HepG2 (cell line): ENCODE measurements around the gene NDE1. TPM values are rescaled to one million over a fixed set of nuclear protein-coding genes. Genes with fewer than 3 reads are reported as not detected.

ENCODE experiments used
- ATAC-seq: fragments of 200-7000 bp; cut with Tn5 transposase; 3 replicates; pipeline ENCODE4 v1.9.1; 2020; ENCODE audit warnings: mild to moderate bottlenecking, moderate library complexity
- BruUV-seq: library from RNA; stranded (reverse); fragments of 400-500 nt; replicated peaks from 2 replicates; lab custom pipeline; 2021; lab: Mats Ljungman, UMichigan
- CTCF ChIA-PET: fragments of 300-600 bp; formaldehyde crosslinking; extraction: SDS; loops from one replicate; lab custom pipeline; 2021; ENCODE audit warnings: low total read pairs, inconsistent platforms, low intra/inter-chr PET ratio; lab: Yijun Ruan, JAX
- POLR2A ChIA-PET: fragments of 350-600 bp; sonication (Branson Sonifier 250); formaldehyde crosslinking; loops from one replicate; lab custom pipeline; 2020; ENCODE audit warnings: antibody characterized with exemption, inconsistent platforms; lab: Yijun Ruan, JAX
- DNase-seq: peaks from one replicate; pipeline ENCODE4 v3.0.0-alpha.2; 2015; ENCODE audit warnings: low spot score
- FAIRE-seq: peaks from 3 replicates; lab custom pipeline; 2011; peaks lifted over from hg19 to GRCh38; lab: Jason Lieb, UNC
- H2AFZ ChIP-seq: one replicate; pipeline ENCODE4 v1.6.1; 2011; ENCODE audit warnings: low read length, inconsistent platforms
- H3K27ac ChIP-seq: fragments of 300-600 bp; 3 replicates; pipeline ENCODE4 v1.8.0; 2011; ENCODE audit warnings: mixed run types, mild to moderate bottlenecking, mixed read lengths, low read length, inconsistent platforms; ENCODE audit not compliant: insufficient read depth; ENCODE audit errors: extremely low read length
- H3K27me3 ChIP-seq, 2 experiments: fragments of 200-600 bp in 1 of 2; 2 replicates in 1 of 2; 3 replicates in 1 of 2; pipeline versions ENCODE4 v1.6.0 to v1.8.0; 2011; ENCODE audit warnings: low read length in 2 of 2, mild to moderate bottlenecking in 2 of 2, moderate library complexity in 2 of 2, inconsistent platforms in 1 of 2; ENCODE audit not compliant: insufficient read depth in 2 of 2, control insufficient read depth in 1 of 2
- H3K36me3 ChIP-seq, 2 experiments: fragments of 200-600 bp in 1 of 2; replicated peaks in 1 of 2; 2 replicates in 1 of 2; 3 replicates in 1 of 2; pipeline versions ENCODE4 v1.5.1 to v1.8.0; 2011; ENCODE audit warnings: low read length in 2 of 2, inconsistent platforms in 1 of 2; ENCODE audit not compliant: insufficient read depth in 2 of 2, control insufficient read depth in 1 of 2
- H3K4me1 ChIP-seq: 2 replicates; pipeline ENCODE4 v1.5.1; 2012; ENCODE audit warnings: low read length, inconsistent platforms; ENCODE audit not compliant: insufficient read depth
- H3K4me2 ChIP-seq: 2 replicates; pipeline ENCODE4 v1.6.0; 2011; ENCODE audit warnings: low read depth, low read length, inconsistent platforms
- H3K4me3 ChIP-seq, 3 experiments: fragments of 200-600 bp in 1 of 3; sonication (generic), shearing (Covaris generic) in 1 of 3; replicated peaks in 1 of 3; 2 replicates each; pipeline ENCODE4 v1.5.1; 2011 to 2016; ENCODE audit warnings: low read length in 3 of 3, inconsistent platforms in 2 of 3, low read depth in 2 of 3, mild to moderate bottlenecking in 2 of 3, control low read depth in 1 of 3, mixed read lengths in 1 of 3; ENCODE audit not compliant: insufficient read depth in 1 of 3
- H3K79me2 ChIP-seq: one replicate; pipeline ENCODE4 v1.6.1; 2011; ENCODE audit warnings: low read length, inconsistent platforms; ENCODE audit not compliant: insufficient read depth
- H3K9ac ChIP-seq: 2 replicates; pipeline ENCODE4 v1.6.0; 2011; ENCODE audit warnings: mild to moderate bottlenecking, low read depth, low read length, inconsistent platforms; ENCODE audit not compliant: insufficient read depth
- H3K9me3 ChIP-seq: 2 replicates; pipeline ENCODE4 v1.5.1; 2012; ENCODE audit warnings: mild to moderate bottlenecking, low read length
- H4K20me1 ChIP-seq: 2 replicates; pipeline ENCODE4 v1.6.0; 2011; ENCODE audit warnings: inconsistent platforms, mild to moderate bottlenecking, low read length, moderate library complexity; ENCODE audit not compliant: insufficient read depth
- TOPORS ChIP-seq: sonication (generic); formaldehyde crosslinking; IDR thresholded peaks from 2 replicates; pipeline ENCODE4 v1.8.0; 2023; ENCODE audit warnings: mild to moderate bottlenecking, missing genetic modification reagents
- U2AF1 ChIP-seq: fragments of 200-400 bp; formaldehyde crosslinking; optimal IDR thresholded peaks from 2 replicates; pipeline ENCODE3; 2017; ENCODE audit warnings: mild to moderate bottlenecking, low read depth, low read length
- ZBTB38 ChIP-seq: sonication (generic); formaldehyde crosslinking; IDR thresholded peaks from 2 replicates; pipeline ENCODE4 v1.5.1; 2020; ENCODE audit warnings: mild to moderate bottlenecking, missing genetic modification reagents
- ZNF354B ChIP-seq: sonication (generic); formaldehyde crosslinking; IDR thresholded peaks from 2 replicates; pipeline ENCODE4 v1.8.0; 2022; ENCODE audit warnings: mild to moderate bottlenecking, missing genetic modification reagents
- ZNF878 ChIP-seq: sonication (generic); formaldehyde crosslinking; IDR thresholded peaks from 2 replicates; pipeline ENCODE4 v1.8.1; 2023; ENCODE audit warnings: mild to moderate bottlenecking, missing genetic modification reagents, moderate library complexity
- ZNF891 ChIP-seq: sonication (generic); formaldehyde crosslinking; IDR thresholded peaks from 2 replicates; pipeline ENCODE4 v1.5.0; 2020; ENCODE audit warnings: mild to moderate bottlenecking, missing genetic modification reagents
- WGBS: methylation state at CpG from one replicate; pipeline ENCODE4 v1.1.6; 2017; ENCODE audit warnings: low lambda C conversion rate; 5-methylcytosine and 5-hydroxymethylcytosine counted together
- in situ Hi-C: cut with HindIII; loops from 2 replicates; pipeline ENCODE4 v1.10.0; 2017; ENCODE audit warnings: low pct_unique_long_range_greater_than_20kb; ENCODE audit not compliant: extremely low pct_ligation_motif_present
- intact Hi-C: fragments of 100-400 bp; cut with micrococcal nuclease; formaldehyde crosslinking; loops from one replicate; pipeline ENCODE4 v1.10.0; 2022; ENCODE audit not compliant: unreplicated experiment
- polyA plus RNA-seq, 8 experiments: library from polyadenylated mRNA; depleted of rRNA in 3 of 8; stranded (reverse) in 7 of 8; unstranded in 1 of 8; fragments of >200 nt; fragmentation: Illumina TruSeq in 4 of 8; extraction: Trizol in 4 of 8; gene quantifications; 2 replicates each; pipeline versions ENCODE4 v1.2.1 to v1.2.3, GENCODE V29; 2011 to 2016; ENCODE audit warnings: low read depth in 4 of 8, missing spikeins in 1 of 8, mixed read lengths in 1 of 8; ENCODE audit not compliant: insufficient read depth in 1 of 8
- total RNA-seq, 5 experiments: library from RNA; depleted of rRNA; stranded (reverse); fragments of >200 nt; fragmentation: Illumina TruSeq; extraction: Trizol; gene quantifications; 2 replicates each; pipeline ENCODE4 v1.2.3, GENCODE V29; 2016; ENCODE audit warnings: low read depth in 1 of 5
- TF ChIP-seq, protein P1 (sequence below): sonication (generic); formaldehyde crosslinking; IDR thresholded peaks from 2 replicates; pipeline ENCODE4 v1.8.1; 2023; ENCODE audit warnings: mild to moderate bottlenecking, moderate library complexity, missing genetic modification reagents
- TF ChIP-seq, protein P2 (sequence below): sonication (generic); formaldehyde crosslinking; IDR thresholded peaks from 2 replicates; pipeline ENCODE4 v1.4.0; 2020; ENCODE audit warnings: mild to moderate bottlenecking, missing genetic modification reagents, borderline replicate concordance
- TF ChIP-seq, protein P3 (sequence below): sonication (generic); formaldehyde crosslinking; IDR thresholded peaks from 2 replicates; pipeline ENCODE4 v1.5.0; 2020; ENCODE audit warnings: mild to moderate bottlenecking, missing genetic modification reagents
- TF ChIP-seq, protein P4 (sequence below): sonication (generic); formaldehyde crosslinking; IDR thresholded peaks from 2 replicates; pipeline ENCODE4 v1.4.0; 2020; ENCODE audit warnings: mild to moderate bottlenecking, missing genetic modification reagents

NDE1 gene
- total and polyA plus RNA-seq, 2 of the 13 experiments (the other 11 are each of a cell fraction or from before 2014, with no cell fraction given), result 40.9 to 72.5 TPM

DNA sequence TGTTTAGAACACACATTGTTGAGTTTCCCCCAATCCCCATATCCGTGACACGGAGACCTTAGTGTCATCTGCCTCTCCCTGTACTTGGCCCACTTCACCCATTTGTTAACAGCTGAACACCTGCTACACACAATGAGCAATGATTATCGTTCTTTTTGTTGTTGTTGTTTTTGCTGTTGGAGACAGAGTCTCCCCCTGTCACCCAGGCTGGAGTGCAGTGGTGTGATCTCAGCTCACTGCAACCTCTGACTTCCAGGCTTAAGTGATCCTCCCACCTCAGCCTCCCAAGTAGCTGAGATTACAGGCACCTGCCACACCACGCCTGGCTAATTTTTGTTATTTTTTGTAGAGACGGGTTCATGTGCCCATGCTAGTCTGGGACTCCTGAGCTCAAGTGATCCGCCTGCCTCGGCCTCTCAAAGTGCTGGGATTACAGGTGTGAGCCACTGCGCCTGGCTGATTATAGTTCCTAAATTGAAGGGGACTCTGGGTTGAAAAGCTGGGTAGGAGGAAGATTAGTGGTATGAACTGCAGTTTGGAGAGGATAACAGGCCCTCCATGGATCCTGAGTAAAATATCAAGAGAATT, 21.6 kb downstream of the NDE1 start:
- peak overlapping the region; percentile 64; the same call in 1 of the 2 replicates for H3K9ac ChIP-seq
- H2AFZ ChIP-seq, result no peak overlapping the region
- ChIA-PET POLR2A (interaction anchor here (1.1 to 4.8 kb wide), 6 partner anchors 9 to 95 kb away, joined by 3 to 53 read pairs (median 8); partner anchors contain the start of gene MARF1), CTCF (no interaction called here)
- H3K27me3 ChIP-seq, result no peaks in the 10 kb centered on the region
- peaks cover 17% of the 10 kb centered on the region for H3K79me2 ChIP-seq
- ATAC-seq (no peak), FAIRE-seq (no peak), DNase-seq (no peak)
- H3K9me3 ChIP-seq, result no peaks in the 10 kb centered on the region
- H3K4me3 ChIP-seq, result no peak overlapping the region
- in situ Hi-C loops, result no loop called here
- no peaks in the 10 kb centered on the region for H4K20me1 ChIP-seq
- intact Hi-C loops, result loop anchor here (1.0 to 2.0 kb wide), 2 partner anchors 21 to 28 kb away; partner anchors contain the start of genes MARF1 and NDE1
- WGBS, result 95% methylated on average over 8 of the region's 8 CpGs
- H3K4me2 ChIP-seq, result peak overlapping the region; percentile 70; the same call in 1 of the 2 replicates
- peak overlapping the region; percentile 62 for H3K27ac ChIP-seq
- peaks cover 43 to 56% of the 10 kb centered on the region in 2 experiments for H3K36me3 ChIP-seq
- BruUV-seq, result no TSS peak
- peaks cover 63% of the 10 kb centered on the region for H3K4me1 ChIP-seq
- TF ChIP-seq ZBTB38 (CRISPR knock-in tag) (peak; percentile 4; the same call in 1 of the 2 replicates), ZNF891 (CRISPR knock-in tag) (0 out of 2 replicates have a peak, but pooled peaks have one; percentile 55), U2AF1 (peak; percentile 3), ZNF354B (CRISPR knock-in tag) (no peak), ZNF878 (peak; percentile 28; the same call in 1 of the 2 replicates), TOPORS (CRISPR knock-in tag) (0 out of 2 replicates have a peak, but pooled peaks have one; percentile 10)
- TF ChIP-seq, protein P1, sequence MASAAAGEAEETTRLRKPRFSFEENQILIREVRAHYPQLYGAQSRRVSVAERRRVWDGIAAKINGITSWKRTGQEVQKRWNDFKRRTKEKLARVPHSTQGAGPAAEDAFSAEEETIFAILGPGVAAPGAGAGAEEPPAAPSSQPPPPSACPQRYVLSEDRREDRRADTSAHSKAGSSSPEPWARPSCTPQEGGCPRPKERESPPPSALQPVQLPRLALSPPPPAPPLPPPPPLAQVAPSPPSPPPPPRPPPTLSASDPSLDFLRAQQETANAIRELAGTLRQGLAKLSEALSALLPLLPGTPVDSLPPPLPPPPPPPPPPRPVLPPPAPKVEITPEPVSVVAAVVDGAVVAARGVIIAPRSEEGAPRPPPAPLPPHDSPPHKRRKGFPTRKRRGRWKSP (CRISPR knock-in tag), result 0 out of 2 replicates have a peak, but pooled peaks have one; percentile 20
- TF ChIP-seq, protein P2, sequence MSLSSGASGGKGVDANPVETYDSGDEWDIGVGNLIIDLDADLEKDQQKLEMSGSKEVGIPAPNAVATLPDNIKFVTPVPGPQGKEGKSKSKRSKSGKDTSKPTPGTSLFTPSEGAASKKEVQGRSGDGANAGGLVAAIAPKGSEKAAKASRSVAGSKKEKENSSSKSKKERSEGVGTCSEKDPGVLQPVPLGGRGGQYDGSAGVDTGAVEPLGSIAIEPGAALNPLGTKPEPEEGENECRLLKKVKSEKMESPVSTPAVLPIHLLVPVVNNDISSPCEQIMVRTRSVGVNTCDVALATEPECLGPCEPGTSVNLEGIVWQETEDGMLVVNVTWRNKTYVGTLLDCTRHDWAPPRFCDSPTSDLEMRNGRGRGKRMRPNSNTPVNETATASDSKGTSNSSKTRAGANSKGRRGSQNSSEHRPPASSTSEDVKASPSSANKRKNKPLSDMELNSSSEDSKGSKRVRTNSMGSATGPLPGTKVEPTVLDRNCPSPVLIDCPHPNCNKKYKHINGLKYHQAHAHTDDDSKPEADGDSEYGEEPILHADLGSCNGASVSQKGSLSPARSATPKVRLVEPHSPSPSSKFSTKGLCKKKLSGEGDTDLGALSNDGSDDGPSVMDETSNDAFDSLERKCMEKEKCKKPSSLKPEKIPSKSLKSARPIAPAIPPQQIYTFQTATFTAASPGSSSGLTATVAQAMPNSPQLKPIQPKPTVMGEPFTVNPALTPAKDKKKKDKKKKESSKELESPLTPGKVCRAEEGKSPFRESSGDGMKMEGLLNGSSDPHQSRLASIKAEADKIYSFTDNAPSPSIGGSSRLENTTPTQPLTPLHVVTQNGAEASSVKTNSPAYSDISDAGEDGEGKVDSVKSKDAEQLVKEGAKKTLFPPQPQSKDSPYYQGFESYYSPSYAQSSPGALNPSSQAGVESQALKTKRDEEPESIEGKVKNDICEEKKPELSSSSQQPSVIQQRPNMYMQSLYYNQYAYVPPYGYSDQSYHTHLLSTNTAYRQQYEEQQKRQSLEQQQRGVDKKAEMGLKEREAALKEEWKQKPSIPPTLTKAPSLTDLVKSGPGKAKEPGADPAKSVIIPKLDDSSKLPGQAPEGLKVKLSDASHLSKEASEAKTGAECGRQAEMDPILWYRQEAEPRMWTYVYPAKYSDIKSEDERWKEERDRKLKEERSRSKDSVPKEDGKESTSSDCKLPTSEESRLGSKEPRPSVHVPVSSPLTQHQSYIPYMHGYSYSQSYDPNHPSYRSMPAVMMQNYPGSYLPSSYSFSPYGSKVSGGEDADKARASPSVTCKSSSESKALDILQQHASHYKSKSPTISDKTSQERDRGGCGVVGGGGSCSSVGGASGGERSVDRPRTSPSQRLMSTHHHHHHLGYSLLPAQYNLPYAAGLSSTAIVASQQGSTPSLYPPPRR (CRISPR knock-in tag), result 0 out of 2 replicates have a peak, but pooled peaks have one; percentile 6
- TF ChIP-seq, protein P3, sequence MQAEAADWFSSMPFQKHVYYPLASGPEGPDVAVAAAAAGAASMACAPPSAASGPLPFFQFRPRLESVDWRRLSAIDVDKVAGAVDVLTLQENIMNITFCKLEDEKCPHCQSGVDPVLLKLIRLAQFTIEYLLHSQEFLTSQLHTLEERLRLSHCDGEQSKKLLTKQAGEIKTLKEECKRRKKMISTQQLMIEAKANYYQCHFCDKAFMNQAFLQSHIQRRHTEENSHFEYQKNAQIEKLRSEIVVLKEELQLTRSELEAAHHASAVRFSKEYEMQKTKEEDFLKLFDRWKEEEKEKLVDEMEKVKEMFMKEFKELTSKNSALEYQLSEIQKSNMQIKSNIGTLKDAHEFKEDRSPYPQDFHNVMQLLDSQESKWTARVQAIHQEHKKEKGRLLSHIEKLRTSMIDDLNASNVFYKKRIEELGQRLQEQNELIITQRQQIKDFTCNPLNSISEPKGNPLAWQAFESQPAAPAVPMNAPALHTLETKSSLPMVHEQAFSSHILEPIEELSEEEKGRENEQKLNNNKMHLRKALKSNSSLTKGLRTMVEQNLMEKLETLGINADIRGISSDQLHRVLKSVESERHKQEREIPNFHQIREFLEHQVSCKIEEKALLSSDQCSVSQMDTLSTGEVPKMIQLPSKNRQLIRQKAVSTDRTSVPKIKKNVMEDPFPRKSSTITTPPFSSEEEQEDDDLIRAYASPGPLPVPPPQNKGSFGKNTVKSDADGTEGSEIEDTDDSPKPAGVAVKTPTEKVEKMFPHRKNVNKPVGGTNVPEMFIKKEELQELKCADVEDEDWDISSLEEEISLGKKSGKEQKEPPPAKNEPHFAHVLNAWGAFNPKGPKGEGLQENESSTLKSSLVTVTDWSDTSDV, result peak; percentile 28; the same call in 1 of the 2 replicates
- TF ChIP-seq, protein P4, sequence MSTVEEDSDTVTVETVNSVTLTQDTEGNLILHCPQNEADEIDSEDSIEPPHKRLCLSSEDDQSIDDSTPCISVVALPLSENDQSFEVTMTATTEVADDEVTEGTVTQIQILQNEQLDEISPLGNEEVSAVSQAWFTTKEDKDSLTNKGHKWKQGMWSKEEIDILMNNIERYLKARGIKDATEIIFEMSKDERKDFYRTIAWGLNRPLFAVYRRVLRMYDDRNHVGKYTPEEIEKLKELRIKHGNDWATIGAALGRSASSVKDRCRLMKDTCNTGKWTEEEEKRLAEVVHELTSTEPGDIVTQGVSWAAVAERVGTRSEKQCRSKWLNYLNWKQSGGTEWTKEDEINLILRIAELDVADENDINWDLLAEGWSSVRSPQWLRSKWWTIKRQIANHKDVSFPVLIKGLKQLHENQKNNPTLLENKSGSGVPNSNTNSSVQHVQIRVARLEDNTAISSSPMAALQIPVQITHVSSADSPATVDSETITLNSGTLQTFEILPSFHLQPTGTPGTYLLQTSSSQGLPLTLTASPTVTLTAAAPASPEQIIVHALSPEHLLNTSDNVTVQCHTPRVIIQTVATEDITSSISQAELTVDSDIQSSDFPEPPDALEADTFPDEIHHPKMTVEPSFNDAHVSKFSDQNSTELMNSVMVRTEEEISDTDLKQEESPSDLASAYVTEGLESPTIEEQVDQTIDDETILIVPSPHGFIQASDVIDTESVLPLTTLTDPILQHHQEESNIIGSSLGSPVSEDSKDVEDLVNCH, result no peak
